Ovary (tissue), 9 donors: ENCODE results near the gene POLE3. TPM values are rescaled to one million over a fixed set of nuclear protein-coding genes. Genes with fewer than 3 reads are reported as not detected.

Experiments
- DNase-seq, 5 donors: peaks; one replicate each; pipeline ENCODE4 v3.0.0-alpha.2; 2019 to 2020
- H3K27ac ChIP-seq, 2 donors: fragments of 200-600 bp; one replicate each; pipeline versions ENCODE4 v1.5.1 to v1.8.0; 2019 to 2022
- H3K27me3 ChIP-seq: fragments of 200-600 bp; one replicate; pipeline ENCODE4 v1.8.0; 2022
- H3K36me3 ChIP-seq: fragments of 200-600 bp; sonication (generic); one replicate; pipeline ENCODE4 v1.5.1; 2019
- H3K4me1 ChIP-seq: one replicate; pipeline ENCODE4 v1.8.1; 2013; ENCODE audit warnings: mild to moderate bottlenecking, moderate library complexity; ENCODE audit not compliant: insufficient read depth
- H3K4me3 ChIP-seq: fragments of 200-600 bp; sonication (generic); one replicate; pipeline ENCODE4 v1.5.1; 2017
- H3K9me3 ChIP-seq, 2 donors: fragments of 200-600 bp in 1 of 2; sonication (generic) in 1 of 2; one replicate each; pipeline versions ENCODE4 v1.5.1 to v1.8.1; 2013 to 2019; ENCODE audit warnings: mild to moderate bottlenecking in 1 of 2, moderate library complexity in 1 of 2
- CTCF ChIP-seq, 3 donors: fragments of 450-650 bp in 2 of 3; fragments of 200-600 bp in 1 of 3; IDR thresholded peaks; one replicate each; pipeline versions ENCODE4 v1.5.1 to v1.8.0; 2016 to 2022; ENCODE audit warnings: antibody characterized with exemption in 3 of 3, mild to moderate bottlenecking in 1 of 3
- EP300 ChIP-seq: sonication (generic); formaldehyde crosslinking; IDR thresholded peaks from one replicate; pipeline ENCODE4 v1.6.1; 2017; ENCODE audit warnings: antibody characterized with exemption
- POLR2A ChIP-seq: fragments of 450-650 bp; IDR thresholded peaks from one replicate; pipeline ENCODE4 v1.6.1; 2017; ENCODE audit warnings: antibody characterized with exemption, mild to moderate bottlenecking, moderate library complexity
- WGBS, 3 donors: extraction: QIAGEN DNeasy Blood & Tissue Kit in 1 of 3; methylation state at CpG; one replicate each; pipeline versions ENCODE4 v1.1.5 to v1.1.7; 2013 to 2017; 5-methylcytosine and 5-hydroxymethylcytosine counted together
- intact Hi-C, 4 donors: fragments of 100-400 bp; cut with DNase I; formaldehyde crosslinking; loops; one replicate each; pipeline versions ENCODE4 v1.11.0 to v1.15.1; 2022 to 2023
- polyA plus RNA-seq, 2 donors: library from polyadenylated mRNA; stranded (reverse); fragments of 200-250 nt in 1 of 2; fragments of 350-450 nt in 1 of 2; fragmentation: Illumina TruSeq in 1 of 2; extraction: RNeasy Lipid Tissue Mini Kit (QIAGEN cat#74804) in 1 of 2; gene quantifications; one replicate each; pipeline ENCODE4 v1.2.3, GENCODE V29; 2013 to 2014
- total RNA-seq, 7 donors: library from RNA; depleted of rRNA in 2 of 7; stranded (reverse); fragments of >200 nt in 2 of 7; fragmentation: NEBNext Ultra II Directional in 3 of 7; extraction: Animal tissue kit (Norgen Biotek cat#: 25700) in 3 of 7; gene quantifications; one replicate each; pipeline versions ENCODE4 v1.1.0 to v1.2.4, GENCODE V29; 2016 to 2023
- donor health status: DM: no; HTN: no; CAD: no; lungs with moderate emphysema.
- donor health status: DM: no; HTN: no; CAD: no.
- donor health status: Bipolar disorder and iron deficiency.
- donor health status: DM: yes; HTN: yes; CAD: no.
- donor health status: DM: no; HTN: no; CAD: no.
- donor health status: DM: yes; HTN: yes; CAD: no.

POLE3 gene
- total and polyA plus RNA-seq, 9 donors, result 12.3 to 53.6 (median 25.9) TPM

DNA sequence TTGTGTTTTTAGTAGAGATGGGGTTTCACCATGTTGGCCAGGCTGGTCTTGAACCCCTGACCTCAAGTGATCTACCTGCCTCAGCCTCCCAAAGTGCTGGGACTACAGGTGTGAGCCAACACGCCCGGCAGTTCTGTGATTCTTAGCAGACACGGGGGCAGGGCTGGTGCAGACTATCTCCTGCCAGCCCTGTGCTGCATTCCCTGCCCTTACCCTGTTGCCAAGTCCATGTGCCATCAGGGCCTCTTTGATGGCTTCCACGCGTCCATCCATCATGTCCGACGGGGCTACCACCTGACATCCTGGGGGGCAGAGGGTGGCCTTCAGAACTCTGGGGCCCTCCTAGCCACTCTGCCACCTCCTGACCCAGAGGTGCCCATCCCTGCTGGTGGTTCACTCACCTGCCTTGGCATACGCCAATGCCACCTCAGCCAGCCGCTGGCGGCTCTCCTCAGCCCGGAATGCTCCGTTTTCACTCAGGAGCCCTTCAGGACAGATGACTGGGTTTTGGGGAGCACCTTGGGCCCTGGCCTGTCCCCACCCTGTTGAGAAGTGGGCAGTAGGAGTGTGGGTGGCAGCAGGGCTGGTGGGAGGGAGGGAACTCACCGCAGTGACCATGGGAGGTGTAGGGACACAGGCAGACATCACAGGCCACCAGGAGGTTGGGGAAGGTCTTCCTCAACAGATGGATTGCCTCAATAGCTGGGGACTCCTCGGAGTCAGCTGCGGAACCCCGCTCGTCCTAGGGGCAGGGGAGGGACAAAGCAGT, 20.1 kb downstream of the POLE3 start:
- H3K27ac ChIP-seq, result no peak overlapping the region
- no peaks in the 10 kb centered on the region for H3K4me1 ChIP-seq
- H3K9me3 ChIP-seq, result no peaks in the 10 kb centered on the region
- no peaks in the 10 kb centered on the region for H3K36me3 ChIP-seq
- H3K27me3 ChIP-seq, result no peaks in the 10 kb centered on the region
- no peak for DNase-seq
- H3K4me3 ChIP-seq, result no peak overlapping the region
- WGBS, 3 donors, result 89 to 96% (median 91%) methylated on average over 17 of the region's 17 CpGs
- no peak for TF ChIP-seq POLR2A
- no peak for TF ChIP-seq CTCF (IDR thresholded peaks at IDR 0.05)
- no peak for TF ChIP-seq EP300
- intact Hi-C loops, result no loop called here

- Histone ChIP-seq H3K36me3 (no peaks in the 10 kb centered on the region), H3K27me3 (no peaks in the 10 kb centered on the region), H3K4me3 (no peak overlapping the region), H3K4me1 (no peaks in the 10 kb centered on the region), H3K9me3 (no peaks in the 10 kb centered on the region), H3K27ac (no peak overlapping the region)
- intact Hi-C loops, result no loop called here
- DNase-seq, result no peak
- 91 to 97% (median 91%) methylated on average over 11 of the region's 11 CpGs for WGBS, 3 donors
- no peak for TF ChIP-seq POLR2A
- no peak for TF ChIP-seq EP300
- no peak for TF ChIP-seq CTCF (IDR thresholded peaks at IDR 0.05)
These were observed 21.0 kb downstream of the POLE3 start for GRCh38 chr9:113389451-113389850.

GRCh38 chr9:113388833-113389232, 21.6 kb downstream of the POLE3 start:
- 87 to 96% (median 89%) methylated on average over 13 of the region's 13 CpGs for WGBS, 3 donors
- H3K4me3 ChIP-seq, result no peak overlapping the region
- TF ChIP-seq POLR2A (no peak), CTCF (IDR thresholded peaks at IDR 0.05) (no peak), EP300 (no peak)
- no peaks in the 10 kb centered on the region for H3K36me3 ChIP-seq
- intact Hi-C loops, result no loop called here
- no peak overlapping the region for H3K27ac ChIP-seq
- no peaks in the 10 kb centered on the region for H3K4me1 ChIP-seq
- DNase-seq, result no peak
- no peaks in the 10 kb centered on the region for H3K9me3 ChIP-seq
- no peaks in the 10 kb centered on the region for H3K27me3 ChIP-seq

DNA sequence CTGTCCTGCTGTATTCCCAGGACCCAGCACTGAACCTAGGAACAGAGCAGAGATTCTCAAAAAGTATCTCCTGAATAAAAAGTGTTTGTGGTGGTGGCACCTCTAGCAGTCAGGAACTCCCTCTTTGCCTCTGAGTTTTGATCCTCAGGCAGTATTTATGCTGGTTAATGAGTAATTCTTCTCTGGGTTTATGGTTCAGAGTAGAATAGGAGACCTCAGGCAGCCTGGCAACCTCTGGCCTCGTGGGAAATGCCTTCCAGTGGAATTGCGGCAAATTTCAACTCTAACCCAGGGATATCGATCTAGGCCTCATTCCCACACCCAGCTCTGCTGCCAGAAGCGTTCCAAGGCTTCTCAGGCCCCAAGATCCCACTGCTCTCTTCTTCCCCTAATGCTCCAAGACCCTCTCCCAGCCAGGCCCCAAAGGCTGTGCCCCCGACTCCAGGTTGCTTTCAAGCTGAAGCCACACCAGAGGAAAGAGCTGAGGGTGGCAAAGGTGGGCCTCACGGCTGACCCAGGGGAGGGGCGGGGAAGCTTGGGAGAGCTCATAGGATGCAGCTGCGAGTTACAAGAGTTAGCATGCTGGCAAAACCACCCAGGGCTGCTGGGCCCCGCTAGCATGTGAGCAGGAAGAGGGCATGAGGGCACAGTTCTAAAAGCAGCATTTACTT, 22.8 kb downstream of the POLE3 start:
- H3K36me3 ChIP-seq, result no peaks in the 10 kb centered on the region

More for the DNA sequence above, 22.8 kb downstream of the POLE3 start:
- 78 to 84% (median 81%) methylated on average over 9 of the region's 9 CpGs for WGBS, 3 donors
- intact Hi-C loops, result no loop called here
- H3K4me1 ChIP-seq, result no peaks in the 10 kb centered on the region
- no peaks in the 10 kb centered on the region for H3K9me3 ChIP-seq
- H3K27me3 ChIP-seq, result no peaks in the 10 kb centered on the region
- no peak for DNase-seq
- no peak for TF ChIP-seq CTCF (IDR thresholded peaks at IDR 0.05)
- TF ChIP-seq EP300, result no peak
- no peak for TF ChIP-seq POLR2A
- no peak overlapping the region for H3K27ac ChIP-seq
- no peak overlapping the region for H3K4me3 ChIP-seq
